Right atrium auricular region (tissue), 2 donors: Measurements from ENCODE around the gene TPM1. TPM values are rescaled to one million over a fixed set of nuclear protein-coding genes. Genes with fewer than 3 reads are reported as not detected.

Experiments used
- DNase-seq: peaks from one replicate; pipeline ENCODE4 v3.0.0-alpha.2; 2019; ENCODE audit warnings: low spot score
- H3K27ac ChIP-seq, 2 donors: fragments of 200-600 bp; sonication (generic); 1 replicate in 1 of 2; 2 replicates in 1 of 2; pipeline ENCODE4 v1.5.1; 2016 to 2019
- H3K27me3 ChIP-seq, 2 donors: fragments of 200-600 bp; sonication (generic); one replicate each; pipeline versions ENCODE4 v1.5.1 to v1.6.0; 2017 to 2019
- H3K36me3 ChIP-seq: fragments of 200-600 bp; sonication (generic); one replicate; pipeline ENCODE4 v1.5.1; 2016
- H3K4me1 ChIP-seq, 2 donors: fragments of 200-600 bp; sonication (generic); one replicate each; pipeline versions ENCODE4 v1.5.1 to v1.6.0; 2017 to 2019
- H3K4me3 ChIP-seq, 2 donors: fragments of 200-600 bp; sonication (generic); 1 replicate in 1 of 2; 2 replicates in 1 of 2; pipeline ENCODE4 v1.5.1; 2017 to 2019; ENCODE audit warnings: mild to moderate bottlenecking in 1 of 2, moderate library complexity in 1 of 2
- H3K9me3 ChIP-seq, 2 donors: fragments of 200-600 bp; sonication (generic); one replicate each; pipeline ENCODE4 v1.5.1; 2019
- total RNA-seq, 2 donors: library from RNA; depleted of rRNA; stranded (reverse); fragments of >200 nt; gene quantifications; one replicate each; pipeline ENCODE4 v1.1.0, GENCODE V29; 2016
- TF ChIP-seq, protein P1 (sequence below), 2 donors: fragments of 200-600 bp; sonication (generic); IDR thresholded peaks; one replicate each; pipeline ENCODE4 v1.5.1; 2019; ENCODE audit warnings: antibody characterized with exemption in 2 of 2

TPM1 gene
- total RNA-seq, 2 donors from 2014 or later: 5,368 to 7,988 TPM

GRCh38 chr15:63110428-63111026 is 68.0 kb downstream of the TPM1 start:
- TF ChIP-seq, protein P1, sequence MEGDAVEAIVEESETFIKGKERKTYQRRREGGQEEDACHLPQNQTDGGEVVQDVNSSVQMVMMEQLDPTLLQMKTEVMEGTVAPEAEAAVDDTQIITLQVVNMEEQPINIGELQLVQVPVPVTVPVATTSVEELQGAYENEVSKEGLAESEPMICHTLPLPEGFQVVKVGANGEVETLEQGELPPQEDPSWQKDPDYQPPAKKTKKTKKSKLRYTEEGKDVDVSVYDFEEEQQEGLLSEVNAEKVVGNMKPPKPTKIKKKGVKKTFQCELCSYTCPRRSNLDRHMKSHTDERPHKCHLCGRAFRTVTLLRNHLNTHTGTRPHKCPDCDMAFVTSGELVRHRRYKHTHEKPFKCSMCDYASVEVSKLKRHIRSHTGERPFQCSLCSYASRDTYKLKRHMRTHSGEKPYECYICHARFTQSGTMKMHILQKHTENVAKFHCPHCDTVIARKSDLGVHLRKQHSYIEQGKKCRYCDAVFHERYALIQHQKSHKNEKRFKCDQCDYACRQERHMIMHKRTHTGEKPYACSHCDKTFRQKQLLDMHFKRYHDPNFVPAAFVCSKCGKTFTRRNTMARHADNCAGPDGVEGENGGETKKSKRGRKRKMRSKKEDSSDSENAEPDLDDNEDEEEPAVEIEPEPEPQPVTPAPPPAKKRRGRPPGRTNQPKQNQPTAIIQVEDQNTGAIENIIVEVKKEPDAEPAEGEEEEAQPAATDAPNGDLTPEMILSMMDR (IDR thresholded peaks at IDR 0.05): no peak
- Histone ChIP-seq H3K9me3 (no peaks in the 10 kb centered on the region), H3K27ac (no peak overlapping the region), H3K36me3 (no peaks in the 10 kb centered on the region), H3K27me3 (no peaks in the 10 kb centered on the region), H3K4me1 (no peaks in the 10 kb centered on the region), H3K4me3 (no peak overlapping the region)
- DNase-seq: no peak

- H3K4me3 ChIP-seq: no peak overlapping the region
- H3K27me3 ChIP-seq: no peaks in the 10 kb centered on the region
- no peaks in the 10 kb centered on the region for H3K4me1 ChIP-seq
- TF ChIP-seq, protein P1 (IDR thresholded peaks at IDR 0.05): no peak
- no peak overlapping the region for H3K27ac ChIP-seq
- no peak for DNase-seq
- no peaks in the 10 kb centered on the region for H3K9me3 ChIP-seq
- H3K36me3 ChIP-seq: no peaks in the 10 kb centered on the region
Measured at GRCh38 chr15:63111481-63111880, 68.9 kb downstream of the TPM1 start.

DNA sequence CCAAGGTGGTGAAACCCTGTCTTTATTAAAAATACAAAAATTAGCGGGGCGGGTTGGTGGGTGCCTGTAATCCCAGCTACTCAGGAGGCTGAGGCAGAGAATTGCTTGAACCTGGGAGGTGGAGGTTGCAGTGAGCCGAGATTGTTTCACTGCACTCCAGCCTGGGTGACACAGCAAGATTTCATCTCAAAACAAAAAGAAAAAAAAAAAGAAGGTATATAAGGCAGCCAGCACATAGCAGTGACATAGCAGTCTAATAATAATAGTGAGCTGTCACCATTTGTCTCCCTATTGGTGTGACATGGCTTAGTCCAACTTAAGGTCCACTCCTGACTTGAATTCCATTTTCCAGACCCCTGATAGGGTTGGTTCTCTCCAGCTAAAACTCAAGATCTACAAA is 70.3 kb downstream of the TPM1 start:
- Histone ChIP-seq H3K36me3 (no peaks in the 10 kb centered on the region), H3K27ac (no peak overlapping the region), H3K27me3 (no peaks in the 10 kb centered on the region), H3K9me3 (no peaks in the 10 kb centered on the region), H3K4me3 (no peak overlapping the region), H3K4me1 (no peaks in the 10 kb centered on the region)
- TF ChIP-seq, protein P1 (IDR thresholded peaks at IDR 0.05): no peak
- no peak for DNase-seq

- TF ChIP-seq, protein P1 (IDR thresholded peaks at IDR 0.05): no peak
- H3K9me3 ChIP-seq: no peaks in the 10 kb centered on the region
- no peak for DNase-seq
- no peaks in the 10 kb centered on the region for H3K36me3 ChIP-seq
- H3K4me1 ChIP-seq: no peaks in the 10 kb centered on the region
- no peak overlapping the region for H3K27ac ChIP-seq
- no peak overlapping the region for H3K4me3 ChIP-seq
- no peaks in the 10 kb centered on the region for H3K27me3 ChIP-seq
Measured at GRCh38 chr15:63114465-63114864, 71.9 kb downstream of the TPM1 start.

Other genes starting within 250 kb of the TPM1 start
- gene LACTB, start 79.1 kb downstream of the TPM1 start, total RNA-seq: 10 to 100 TPM; 10.6 to 20.5 TPM
- 10 to 100 TPM; 74.7 to 76.4 TPM for gene RPS27L, start 114.7 kb downstream of the TPM1 start, total RNA-seq
- gene RAB8B, start 146.9 kb downstream of the TPM1 start, total RNA-seq: 10 to 100 TPM; 10.2 to 19.3 TPM
- gene APH1B, start 234.9 kb downstream of the TPM1 start, total RNA-seq: 1 to 10 TPM; 4.8 to 6.9 TPM